H1 (cell line): ENCODE measurements around the gene VAMP4. TPM values are rescaled to one million over a fixed set of nuclear protein-coding genes. Genes with fewer than 3 reads are reported as not detected.

Experiments
- CBX8 ChIP-seq: fragments of 300-800, 300-1000 bp; sonication (generic); IDR thresholded peaks from 2 replicates; pipeline ENCODE4 v1.7.1; 2016; ENCODE audit warnings: low read depth, low read length, borderline replicate concordance
- CHD7 ChIP-seq: fragments of 300-600 bp; sonication (generic); IDR thresholded peaks from 2 replicates; pipeline ENCODE4 v1.7.1; 2012; ENCODE audit warnings: low read length, moderate library complexity, mild to moderate bottlenecking, inconsistent platforms; ENCODE audit not compliant: insufficient replicate concordance
- HDAC2 ChIP-seq, 2 experiments: fragments of 300-600 bp in 1 of 2; sonication (generic) in 1 of 2; IDR thresholded peaks; 2 replicates each; pipeline ENCODE4 v1.6.1; 2011 to 2012; ENCODE audit warnings: low read depth in 2 of 2, low read length in 2 of 2, mild to moderate bottlenecking in 2 of 2, moderate library complexity in 2 of 2, borderline replicate concordance in 1 of 2, inconsistent platforms in 1 of 2
- polyA plus RNA-seq, 7 experiments: library from polyadenylated mRNA; depleted of rRNA in 3 of 7; stranded (reverse) in 5 of 7; unstranded in 2 of 7; fragments of >200 nt in 5 of 7; fragments of 200-250 nt in 2 of 7; gene quantifications; 1 replicate in 5 of 7; 2 replicates in 1 of 7; 4 replicates in 1 of 7; pipeline versions ENCODE4 v1.2.1 to v1.2.3, GENCODE V29; 2011 to 2013; ENCODE audit warnings: missing spikeins in 2 of 7, mixed read lengths in 2 of 7
- total RNA-seq: library from RNA; stranded (reverse); fragmentation: NEBNext Ultra II Directional; extraction: Animal tissue kit (Norgen Biotek cat#: 25700); gene quantifications from 2 replicates; pipeline ENCODE4 v1.2.1, GENCODE V29; 2021

Gene VAMP4
- total and polyA plus RNA-seq, 2 of the 8 experiments (the other 6 are each of a cell fraction or from before 2014, with no cell fraction given), result 1.6 to 13.9 TPM

GRCh38 chr1:171754971-171755370, 13.1 kb upstream of the VAMP4 start (continued):
- TF ChIP-seq CHD7, result no peak
- TF ChIP-seq HDAC2 (IDR thresholded peaks at IDR 0.05; ENCODE audit: borderline replicate concordance in 1 of 2, low read depth in 2 of 2, low read length in 2 of 2), result no peak
- no peak for TF ChIP-seq CBX8
